Breast epithelium (tissue), 3 donors: ENCODE results near the gene KCTD1.

Experiments used
- POLR2A ChIP-seq: fragments of 450-650 bp; IDR thresholded peaks from one replicate; pipeline ENCODE4 v1.6.1; 2016; ENCODE audit warnings: antibody characterized with exemption, mild to moderate bottlenecking, moderate library complexity
- POLR2AphosphoS5 ChIP-seq, 3 donors: sonication (generic); formaldehyde crosslinking; IDR thresholded peaks; one replicate each; pipeline ENCODE4 v1.6.1; 2017; ENCODE audit warnings: antibody characterized with exemption in 3 of 3
- TF ChIP-seq, protein P1 (sequence below), 3 donors: fragments of 450-650 bp; IDR thresholded peaks; one replicate each; pipeline ENCODE4 v1.5.1; 2016 to 2017; ENCODE audit warnings: antibody characterized with exemption in 3 of 3, mild to moderate bottlenecking in 3 of 3, moderate library complexity in 3 of 3

DNA sequence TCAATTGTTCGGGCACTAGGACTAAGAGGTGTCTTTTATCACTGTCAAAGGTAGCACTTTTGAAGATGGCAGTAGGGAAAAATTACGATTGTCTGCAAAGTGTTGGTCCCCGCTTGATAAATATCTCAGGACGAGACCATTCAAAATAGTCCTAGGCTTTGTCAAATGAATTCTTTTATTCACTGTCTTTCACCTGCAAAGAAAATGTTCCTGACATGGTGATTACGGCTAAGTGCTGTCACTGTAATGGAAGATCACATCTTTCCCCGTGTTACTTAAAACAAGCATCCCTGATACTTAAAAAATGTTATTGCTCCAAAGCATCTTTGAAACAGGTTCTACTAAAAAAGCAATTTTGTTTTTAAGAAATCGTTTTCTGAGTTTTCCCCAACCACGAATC, 71.7 kb downstream of the KCTD1 start:
- no peak for TF ChIP-seq POLR2A
- TF ChIP-seq, protein P1, sequence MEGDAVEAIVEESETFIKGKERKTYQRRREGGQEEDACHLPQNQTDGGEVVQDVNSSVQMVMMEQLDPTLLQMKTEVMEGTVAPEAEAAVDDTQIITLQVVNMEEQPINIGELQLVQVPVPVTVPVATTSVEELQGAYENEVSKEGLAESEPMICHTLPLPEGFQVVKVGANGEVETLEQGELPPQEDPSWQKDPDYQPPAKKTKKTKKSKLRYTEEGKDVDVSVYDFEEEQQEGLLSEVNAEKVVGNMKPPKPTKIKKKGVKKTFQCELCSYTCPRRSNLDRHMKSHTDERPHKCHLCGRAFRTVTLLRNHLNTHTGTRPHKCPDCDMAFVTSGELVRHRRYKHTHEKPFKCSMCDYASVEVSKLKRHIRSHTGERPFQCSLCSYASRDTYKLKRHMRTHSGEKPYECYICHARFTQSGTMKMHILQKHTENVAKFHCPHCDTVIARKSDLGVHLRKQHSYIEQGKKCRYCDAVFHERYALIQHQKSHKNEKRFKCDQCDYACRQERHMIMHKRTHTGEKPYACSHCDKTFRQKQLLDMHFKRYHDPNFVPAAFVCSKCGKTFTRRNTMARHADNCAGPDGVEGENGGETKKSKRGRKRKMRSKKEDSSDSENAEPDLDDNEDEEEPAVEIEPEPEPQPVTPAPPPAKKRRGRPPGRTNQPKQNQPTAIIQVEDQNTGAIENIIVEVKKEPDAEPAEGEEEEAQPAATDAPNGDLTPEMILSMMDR (IDR thresholded peaks at IDR 0.05): no peak
- TF ChIP-seq POLR2AphosphoS5 (IDR thresholded peaks at IDR 0.05): no peak
